Activated CD8-positive, alpha-beta memory T cell treated with anti-CD3 and anti-CD28 coated beads, Interleukin-2, amount 10 ng/mL, durations not matched to agents 7 days and 5 days (primary cell): Measurements from ENCODE around the gene SIRT2. TPM values are rescaled to one million over a fixed set of nuclear protein-coding genes. Genes with fewer than 3 reads are reported as not detected.

Source experiments
- ATAC-seq: fragments of 150-1000 bp; cut with Tn5 transposase; one replicate; pipeline ENCODE4 v1.10.0; 2021; ENCODE audit warnings: moderate library complexity
- CTCF ChIA-PET: fragments of 350-600 bp; sonication (Branson Sonifier 250); formaldehyde crosslinking; loops from one replicate; lab custom pipeline; 2021; ENCODE audit warnings: antibody characterized with exemption; lab: Charles Lee
- DNase-seq: peaks from one replicate; pipeline ENCODE4 v3.0.0-alpha.2; 2020
- H3K27ac Mint-ChIP-seq: one replicate; pipeline ENCODE4 v1.8.0; 2021; ENCODE audit warnings: mild to moderate bottlenecking, mixed read lengths
- H3K27me3 Mint-ChIP-seq: one replicate; pipeline ENCODE4 v1.8.0; 2021; ENCODE audit warnings: mixed read lengths
- H3K36me3 Mint-ChIP-seq: one replicate; pipeline ENCODE4 v1.8.0; 2021; ENCODE audit warnings: mild to moderate bottlenecking, mixed read lengths
- H3K4me1 Mint-ChIP-seq: one replicate; pipeline ENCODE4 v1.8.0; 2021; ENCODE audit warnings: mixed read lengths
- H3K4me3 Mint-ChIP-seq: one replicate; pipeline ENCODE4 v1.8.0; 2021; ENCODE audit warnings: mild to moderate bottlenecking, moderate library complexity, mixed read lengths
- H3K9me3 Mint-ChIP-seq: one replicate; pipeline ENCODE4 v1.8.0; 2022; ENCODE audit warnings: low read depth, mixed read lengths
- total RNA-seq, 2 experiments: library from RNA; stranded (reverse); gene quantifications; one replicate each; pipeline ENCODE4 v1.2.3, GENCODE V29; 2021

Gene SIRT2
- total RNA-seq, 2 experiments from 2014 or later = 47.1 to 47.8 TPM

GRCh38 chr19:38841787-38842438 lies 57.5 kb downstream of the SIRT2 start:
- CTCF ChIA-PET = interaction anchor here (0.6 to 1.7 kb wide), 15 partner anchors 10 to 439 kb away, joined by 3 to 13 read pairs (median 5); partner anchors contain the start of genes ECH1, FAM98C, MRPS12 and RINL
- peak; percentile 5 for ATAC-seq
- peak; percentile 59 for DNase-seq
- H3K4me1 Mint-ChIP-seq = peaks cover 76% of the 10 kb centered on the region
- H3K27ac Mint-ChIP-seq = peak overlapping the region; percentile 90
- no peaks in the 10 kb centered on the region for H3K9me3 Mint-ChIP-seq
- H3K27me3 Mint-ChIP-seq = no peaks in the 10 kb centered on the region
- peaks cover 87% of the 10 kb centered on the region for H3K36me3 Mint-ChIP-seq
- H3K4me3 Mint-ChIP-seq = peak overlapping the region; percentile 65

- ATAC-seq (no peak), DNase-seq (no peak)
- Mint-ChIP-seq H3K27ac (peak overlapping the region; percentile 90), H3K27me3 (no peaks in the 10 kb centered on the region), H3K36me3 (peaks cover 90% of the 10 kb centered on the region), H3K9me3 (no peaks in the 10 kb centered on the region), H3K4me1 (peaks cover 72% of the 10 kb centered on the region), H3K4me3 (peak overlapping the region; percentile 65)
- CTCF ChIA-PET = interaction anchor here (0.6 to 1.7 kb wide), 11 partner anchors 9 to 438 kb away, joined by 3 to 12 read pairs (median 4); partner anchors contain the start of genes ECH1 and FAM98C
These were observed 58.1 kb downstream of the SIRT2 start for GRCh38 chr19:38841180-38841766.

- H3K4me3 Mint-ChIP-seq = peak overlapping the region; percentile 29
- CTCF ChIA-PET = interaction anchor here (0.7 to 1.2 kb wide), 3 partner anchors 9 to 26 kb away, joined by 3 to 4 read pairs (median 3); partner anchors contain the start of gene ECH1
- peaks cover 65% of the 10 kb centered on the region for H3K4me1 Mint-ChIP-seq
- H3K9me3 Mint-ChIP-seq = no peaks in the 10 kb centered on the region
- peak overlapping the region; percentile 90 for H3K27ac Mint-ChIP-seq
- peaks cover 87% of the 10 kb centered on the region for H3K36me3 Mint-ChIP-seq
- DNase-seq (no peak), ATAC-seq (no peak)
- no peaks in the 10 kb centered on the region for H3K27me3 Mint-ChIP-seq
These were observed 58.8 kb downstream of the SIRT2 start for GRCh38 chr19:38840583-38840968.

- DNase-seq = no peak
- no peak for ATAC-seq
- Mint-ChIP-seq H3K4me3 (no peak overlapping the region), H3K36me3 (peaks cover 83% of the 10 kb centered on the region), H3K27ac (no peak overlapping the region), H3K9me3 (no peaks in the 10 kb centered on the region), H3K4me1 (peaks cover 61% of the 10 kb centered on the region), H3K27me3 (no peaks in the 10 kb centered on the region)
- CTCF ChIA-PET = no interaction called here
These were observed 59.4 kb downstream of the SIRT2 start for GRCh38 chr19:38839816-38840582.

GRCh38 chr19:38838986-38839761 lies 60.2 kb downstream of the SIRT2 start:
- Mint-ChIP-seq H3K27me3 (no peaks in the 10 kb centered on the region), H3K4me1 (peaks cover 54% of the 10 kb centered on the region), H3K36me3 (peaks cover 79% of the 10 kb centered on the region), H3K27ac (peak overlapping the region; percentile 76), H3K9me3 (no peaks in the 10 kb centered on the region), H3K4me3 (no peak overlapping the region)
- DNase-seq = no peak
- CTCF ChIA-PET = interaction anchor here (0.6 to 0.9 kb wide), 3 partner anchors 30 to 206 kb away, joined by 3 read pairs; partner anchors contain the start of gene RINL
- no peak for ATAC-seq

GRCh38 chr19:38838208-38838985 lies 61.0 kb downstream of the SIRT2 start:
- no peak overlapping the region for H3K4me3 Mint-ChIP-seq
- H3K4me1 Mint-ChIP-seq = peaks cover 49% of the 10 kb centered on the region
- CTCF ChIA-PET = interaction anchor here (0.6 to 1.1 kb wide), 4 partner anchors 31 to 207 kb away, joined by 3 read pairs; partner anchors contain the start of gene RINL
- H3K27me3 Mint-ChIP-seq = no peaks in the 10 kb centered on the region
- DNase-seq (no peak), ATAC-seq (no peak)
- peak overlapping the region; percentile 76 for H3K27ac Mint-ChIP-seq
- no peaks in the 10 kb centered on the region for H3K9me3 Mint-ChIP-seq
- H3K36me3 Mint-ChIP-seq = peaks cover 71% of the 10 kb centered on the region

- H3K27ac Mint-ChIP-seq = peak overlapping the region; percentile 46
These were observed 61.7 kb downstream of the SIRT2 start for GRCh38 chr19:38837656-38838121.

GRCh38 chr19:38836983-38837626 lies 62.3 kb downstream of the SIRT2 start:
- no peaks in the 10 kb centered on the region for H3K27me3 Mint-ChIP-seq
- H3K36me3 Mint-ChIP-seq = peaks cover 58% of the 10 kb centered on the region
- ATAC-seq = no peak
- no peaks in the 10 kb centered on the region for H3K9me3 Mint-ChIP-seq
- H3K4me3 Mint-ChIP-seq = no peak overlapping the region
- H3K27ac Mint-ChIP-seq = peak overlapping the region; percentile 46
- DNase-seq = no peak
- CTCF ChIA-PET = no interaction called here
- peaks cover 38% of the 10 kb centered on the region for H3K4me1 Mint-ChIP-seq

More at GRCh38 chr19:38837656-38838121, 61.7 kb downstream of the SIRT2 start:
- DNase-seq (no peak), ATAC-seq (no peak)
- CTCF ChIA-PET = interaction anchor here (1.1 kb wide), 1 partner anchor 140 kb away, joined by 3 read pairs; no protein-coding TSS in a partner anchor
- Mint-ChIP-seq H3K9me3 (no peaks in the 10 kb centered on the region), H3K4me1 (peaks cover 42% of the 10 kb centered on the region), H3K4me3 (no peak overlapping the region), H3K27me3 (no peaks in the 10 kb centered on the region), H3K36me3 (peaks cover 64% of the 10 kb centered on the region)

GRCh38 chr19:38836159-38836982 lies 63.0 kb downstream of the SIRT2 start:
- CTCF ChIA-PET = no interaction called here
- Mint-ChIP-seq H3K27ac (no peak overlapping the region), H3K9me3 (no peaks in the 10 kb centered on the region), H3K27me3 (no peaks in the 10 kb centered on the region), H3K4me1 (peaks cover 35% of the 10 kb centered on the region), H3K36me3 (peaks cover 51% of the 10 kb centered on the region), H3K4me3 (no peak overlapping the region)
- DNase-seq (no peak), ATAC-seq (no peak)

- no peak overlapping the region for H3K4me3 Mint-ChIP-seq
- H3K4me1 Mint-ChIP-seq = peaks cover 32% of the 10 kb centered on the region
- H3K27me3 Mint-ChIP-seq = no peaks in the 10 kb centered on the region
- H3K9me3 Mint-ChIP-seq = no peaks in the 10 kb centered on the region
- ATAC-seq = no peak
- peaks cover 43% of the 10 kb centered on the region for H3K36me3 Mint-ChIP-seq
- CTCF ChIA-PET = interaction anchor here (1.3 to 5.0 kb wide), 2 partner anchors 14 to 96 kb away, joined by 4 to 28 read pairs; partner anchors contain the start of genes MRPS12 and SARS2
- DNase-seq = no peak
- peak overlapping the region; percentile 39 for H3K27ac Mint-ChIP-seq
These were observed 64.8 kb downstream of the SIRT2 start for GRCh38 chr19:38834590-38834989.

GRCh38 chr19:38834104-38834490 lies 65.3 kb downstream of the SIRT2 start:
- ATAC-seq = no peak
- Mint-ChIP-seq H3K4me1 (peaks cover 27% of the 10 kb centered on the region), H3K36me3 (peaks cover 40% of the 10 kb centered on the region), H3K4me3 (no peak overlapping the region), H3K9me3 (no peaks in the 10 kb centered on the region), H3K27me3 (no peaks in the 10 kb centered on the region), H3K27ac (peak overlapping the region; percentile 2)
- CTCF ChIA-PET = interaction anchor here (1.0 to 5.0 kb wide), 3 partner anchors 15 to 96 kb away, joined by 3 to 28 read pairs (median 4); partner anchors contain the start of genes MRPS12 and SARS2
- DNase-seq = no peak
